ENCODE data around the gene TM4SF5. TPM values are rescaled to one million over a fixed set of nuclear protein-coding genes. Genes with fewer than 3 reads are reported as not detected.

The TM4SF5 gene
- total and polyA plus RNA-seq, 10 of the 15 experiments (the other 5 are each of a cell fraction or from before 2014, with no cell fraction given), result 0.40 TPM; not detected in 9

- no peaks in the 10 kb centered on the region for H3K79me2 ChIP-seq (ENCODE audit: control insufficient read depth, insufficient read depth, low read length)
- H3K36me3 ChIP-seq (ENCODE audit: control insufficient read depth in 2 of 2, insufficient read depth in 2 of 2, low read length in 1 of 2), result 0 out of 4 replicates have a peak, but pooled peaks cover 0 to 2% of the 10 kb centered on the region in 2 experiments
- no peaks in the 10 kb centered on the region for H3K27me3 ChIP-seq (replicated peaks in 1 of 2; ENCODE audit: control insufficient read depth in 2 of 2, insufficient read depth in 2 of 2, low read length in 1 of 2)
- in situ Hi-C loops (cut with MboI), result no loop called here
- ATAC-seq (no peak), FAIRE-seq (no peak), DNase-seq (ENCODE audit: low read depth, low spot score) (no peak)
- H3K4me1 ChIP-seq (ENCODE audit: control insufficient read depth, insufficient read depth, low read length), result peaks cover 5% of the 10 kb centered on the region
- ChIA-PET RAD21 (ENCODE audit: unreplicated experiment) (no interaction called here), POLR2A (interaction anchor here (1.4 kb wide), 1 partner anchor 23 kb away, joined by 3 read pairs; no protein-coding TSS in a partner anchor), CTCF (interaction anchor here (1.3 kb wide), 1 partner anchor 11 kb away, joined by 3 read pairs; no protein-coding TSS in a partner anchor), SMC1A (ENCODE audit: uncharacterized antibody, unreplicated experiment) (interaction anchor here (1.3 kb wide), 1 partner anchor 12 kb away, joined by 4 read pairs; no protein-coding TSS in a partner anchor)
- H2AFZ ChIP-seq (ENCODE audit: control insufficient read depth, low read depth, low read length), result no peak overlapping the region
- no TSS peak for BruUV-seq (replicated peaks)
- H4K20me1 ChIP-seq (ENCODE audit: control insufficient read depth, insufficient read depth), result no peaks in the 10 kb centered on the region
- no peak overlapping the region for H3K9ac ChIP-seq (ENCODE audit: control insufficient read depth, insufficient read depth, low read length)
- TF ChIP-seq ZNF622 (IDR thresholded peaks at IDR 0.05) (no peak), SMAD5 (IDR thresholded peaks at IDR 0.05; ENCODE audit: low read depth) (no peak), IKZF1 (conservative IDR thresholded peaks at IDR 0.05) (no peak), POLR2AphosphoS5 (IDR thresholded peaks at IDR 0.05; ENCODE audit: low read length) (no peak), USF1 (IDR thresholded peaks at IDR 0.05; ENCODE audit: borderline replicate concordance, extremely low read length, insufficient read depth, low read depth, low read length) (no peak), HSF1 (IDR thresholded peaks at IDR 0.05; ENCODE audit: low read depth, low read length) (no peak), EGR1 (IDR thresholded peaks at IDR 0.05; ENCODE audit: borderline replicate concordance in 1 of 2, low read depth in 2 of 2, low read length in 2 of 2) (no peak), CUX1 (IDR thresholded peaks at IDR 0.05; ENCODE audit: insufficient replicate concordance, low read depth, low read length) (no peak), SRF (IDR thresholded peaks at IDR 0.05; ENCODE audit: low read depth in 2 of 2, low read length in 2 of 2) (no peak), ESRRA (IDR thresholded peaks at IDR 0.05; ENCODE audit: low read length) (no peak), PKNOX1 (IDR thresholded peaks at IDR 0.05) (no peak), RUNX3 (IDR thresholded peaks at IDR 0.05; ENCODE audit: low read length) (no peak), MLLT1 (IDR thresholded peaks at IDR 0.05) (no peak)
- no peak overlapping the region for H3K27ac ChIP-seq (ENCODE audit: control insufficient read depth, insufficient read depth)
- H3K9me3 ChIP-seq (replicated peaks; ENCODE audit: control insufficient read depth, insufficient read depth, low read length), result no peaks in the 10 kb centered on the region
- no peak overlapping the region for H3K4me3 ChIP-seq
- no peak overlapping the region for H3K4me2 ChIP-seq (ENCODE audit: control insufficient read depth, insufficient read depth)
- intact Hi-C loops (cut with micrococcal nuclease; ENCODE audit: unreplicated experiment), result no loop called here
- WGBS (ENCODE audit: insufficient coverage, insufficient replicate concordance, low lambda C conversion rate, missing lambda C conversion rate), result 100% methylated on average over 5 of the region's 5 CpGs
These were observed 47.0 kb upstream of the TM4SF5 start for GRCh38 chr17:4724650-4725049.

Data from GM12878 (cell line).